WTC11 (cell line): ENCODE measurements around the gene TRIM66.

Experiments used
- JAZF1 ChIP-seq: fragments of 250-450 bp; sonication (Bioruptor Pico); IDR thresholded peaks from 2 replicates; pipeline ENCODE4 v1.9.0; 2021; ENCODE audit warnings: moderate library complexity, mild to moderate bottlenecking, inconsistent platforms
- NFE2L1 ChIP-seq: sonication (generic); formaldehyde crosslinking; IDR thresholded peaks from 2 replicates; pipeline ENCODE4 v1.8.1; 2023; ENCODE audit warnings: missing genetic modification reagents
- NR2C2 ChIP-seq: sonication (generic); formaldehyde crosslinking; IDR thresholded peaks from 2 replicates; pipeline ENCODE4 v1.8.0; 2022; ENCODE audit warnings: mild to moderate bottlenecking, missing genetic modification reagents
- TF ChIP-seq, protein P1 (sequence below): fragments of 200-600 bp; IDR thresholded peaks from 2 replicates; pipeline ENCODE4 v1.8.0; 2022; ENCODE audit warnings: antibody characterized with exemption
- TF ChIP-seq, protein P2 (sequence below): sonication (generic); formaldehyde crosslinking; IDR thresholded peaks from 2 replicates; pipeline ENCODE4 v1.8.0; 2022; ENCODE audit warnings: mild to moderate bottlenecking, missing genetic modification reagents
- TF ChIP-seq, protein P3 (sequence below): sonication (generic); formaldehyde crosslinking; IDR thresholded peaks from 2 replicates; pipeline ENCODE4 v1.8.0; 2022; ENCODE audit warnings: mild to moderate bottlenecking, missing genetic modification reagents

DNA sequence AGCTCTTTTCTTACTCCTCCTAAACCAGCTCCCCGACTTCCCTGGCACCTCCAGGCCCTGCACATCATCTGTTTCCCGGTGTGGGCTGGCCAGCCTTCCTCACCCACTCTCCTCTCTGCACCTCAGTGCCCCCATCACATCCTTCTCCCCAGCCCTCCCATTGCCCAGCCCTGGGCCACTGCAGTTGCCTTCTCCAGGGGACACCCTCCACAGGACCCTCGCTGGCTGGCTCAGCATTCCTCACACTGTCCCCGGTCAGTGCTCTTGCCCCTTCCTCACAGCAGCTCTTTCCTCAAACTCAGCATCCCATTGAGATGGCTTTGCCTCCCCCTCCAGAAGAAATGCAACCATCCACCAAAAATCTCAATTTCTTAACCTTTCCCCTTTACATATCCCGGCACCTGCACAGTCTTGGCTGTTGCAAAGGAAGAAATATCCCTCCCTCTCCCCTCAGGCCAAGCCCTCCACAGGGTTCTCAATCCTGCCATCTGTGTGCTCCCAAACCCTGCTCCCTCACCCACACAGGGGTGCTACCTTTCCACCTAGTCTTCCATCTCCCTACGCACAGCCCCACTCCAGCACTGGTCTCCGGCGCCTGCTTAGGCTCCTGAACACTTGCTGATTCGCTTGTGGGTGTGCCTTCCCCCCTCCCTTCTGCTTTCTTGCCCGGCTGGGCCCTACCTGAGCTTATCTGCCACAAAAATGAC lies 19.6 kb upstream of the TRIM66 start:
- TF ChIP-seq, protein P1, sequence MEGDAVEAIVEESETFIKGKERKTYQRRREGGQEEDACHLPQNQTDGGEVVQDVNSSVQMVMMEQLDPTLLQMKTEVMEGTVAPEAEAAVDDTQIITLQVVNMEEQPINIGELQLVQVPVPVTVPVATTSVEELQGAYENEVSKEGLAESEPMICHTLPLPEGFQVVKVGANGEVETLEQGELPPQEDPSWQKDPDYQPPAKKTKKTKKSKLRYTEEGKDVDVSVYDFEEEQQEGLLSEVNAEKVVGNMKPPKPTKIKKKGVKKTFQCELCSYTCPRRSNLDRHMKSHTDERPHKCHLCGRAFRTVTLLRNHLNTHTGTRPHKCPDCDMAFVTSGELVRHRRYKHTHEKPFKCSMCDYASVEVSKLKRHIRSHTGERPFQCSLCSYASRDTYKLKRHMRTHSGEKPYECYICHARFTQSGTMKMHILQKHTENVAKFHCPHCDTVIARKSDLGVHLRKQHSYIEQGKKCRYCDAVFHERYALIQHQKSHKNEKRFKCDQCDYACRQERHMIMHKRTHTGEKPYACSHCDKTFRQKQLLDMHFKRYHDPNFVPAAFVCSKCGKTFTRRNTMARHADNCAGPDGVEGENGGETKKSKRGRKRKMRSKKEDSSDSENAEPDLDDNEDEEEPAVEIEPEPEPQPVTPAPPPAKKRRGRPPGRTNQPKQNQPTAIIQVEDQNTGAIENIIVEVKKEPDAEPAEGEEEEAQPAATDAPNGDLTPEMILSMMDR: no peak
- TF ChIP-seq NFE2L1 (CRISPR knock-in tag) (no peak), JAZF1 (CRISPR knock-in tag) (no peak), NR2C2 (no peak)
- TF ChIP-seq, protein P2, sequence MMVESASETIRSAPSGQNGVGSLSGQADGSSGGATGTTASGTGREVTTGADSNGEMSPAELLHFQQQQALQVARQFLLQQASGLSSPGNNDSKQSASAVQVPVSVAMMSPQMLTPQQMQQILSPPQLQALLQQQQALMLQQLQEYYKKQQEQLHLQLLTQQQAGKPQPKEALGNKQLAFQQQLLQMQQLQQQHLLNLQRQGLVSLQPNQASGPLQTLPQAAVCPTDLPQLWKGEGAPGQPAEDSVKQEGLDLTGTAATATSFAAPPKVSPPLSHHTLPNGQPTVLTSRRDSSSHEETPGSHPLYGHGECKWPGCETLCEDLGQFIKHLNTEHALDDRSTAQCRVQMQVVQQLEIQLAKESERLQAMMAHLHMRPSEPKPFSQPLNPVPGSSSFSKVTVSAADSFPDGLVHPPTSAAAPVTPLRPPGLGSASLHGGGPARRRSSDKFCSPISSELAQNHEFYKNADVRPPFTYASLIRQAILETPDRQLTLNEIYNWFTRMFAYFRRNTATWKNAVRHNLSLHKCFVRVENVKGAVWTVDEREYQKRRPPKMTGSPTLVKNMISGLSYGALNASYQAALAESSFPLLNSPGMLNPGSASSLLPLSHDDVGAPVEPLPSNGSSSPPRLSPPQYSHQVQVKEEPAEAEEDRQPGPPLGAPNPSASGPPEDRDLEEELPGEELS (CRISPR knock-in tag): no peak
- TF ChIP-seq, protein P3, sequence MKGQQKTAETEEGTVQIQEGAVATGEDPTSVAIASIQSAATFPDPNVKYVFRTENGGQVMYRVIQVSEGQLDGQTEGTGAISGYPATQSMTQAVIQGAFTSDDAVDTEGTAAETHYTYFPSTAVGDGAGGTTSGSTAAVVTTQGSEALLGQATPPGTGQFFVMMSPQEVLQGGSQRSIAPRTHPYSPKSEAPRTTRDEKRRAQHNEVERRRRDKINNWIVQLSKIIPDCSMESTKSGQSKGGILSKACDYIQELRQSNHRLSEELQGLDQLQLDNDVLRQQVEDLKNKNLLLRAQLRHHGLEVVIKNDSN: no peak
